ENCODE measurements around the gene CTSZ.

- no peak for TF ChIP-seq CTCF (IDR thresholded peaks at IDR 0.05; ENCODE audit: low read depth, low read length)
- TF ChIP-seq POLR2A (IDR thresholded peaks at IDR 0.05; ENCODE audit: extremely low read depth, insufficient read length), result no peak
Observed at GRCh38 chr20:59024111-59024530, 17.1 kb upstream of the CTSZ start.

Measured in NB4 (cell line).